Neural cell (in vitro differentiated cells): Measurements from ENCODE around the gene SLC6A8.

ENCODE experiments used
- EP300 ChIP-seq: fragments of 450-650 bp; conservative IDR thresholded peaks from 2 replicates; pipeline ENCODE4 v1.6.1; 2014; ENCODE audit warnings: antibody characterized with exemption, mild to moderate bottlenecking, moderate library complexity; ENCODE audit not compliant: poor library complexity, severe bottlenecking
- EZH2 ChIP-seq: fragments of 200-600, 300-800 bp; shearing (Covaris generic), sonication (generic); IDR thresholded peaks from 2 replicates; pipeline ENCODE4 v1.6.1; 2014; ENCODE audit warnings: antibody characterized with exemption, low read length, borderline replicate concordance, mild to moderate bottlenecking; ENCODE audit not compliant: insufficient read depth, poor library complexity, severe bottlenecking
- RAD21 ChIP-seq: fragments of 450-650 bp; conservative IDR thresholded peaks from 2 replicates; pipeline ENCODE4 v1.6.1; 2014; ENCODE audit warnings: antibody characterized with exemption, mild to moderate bottlenecking, moderate library complexity
- TAF1 ChIP-seq: IDR thresholded peaks from 2 replicates; pipeline ENCODE4 v1.6.1; 2012; ENCODE audit warnings: low read depth
- TF ChIP-seq, protein P1 (sequence below): fragments of 450-650 bp; IDR thresholded peaks from 2 replicates; pipeline ENCODE4 v1.5.1; 2014; ENCODE audit warnings: antibody characterized with exemption, mild to moderate bottlenecking, moderate library complexity; ENCODE audit not compliant: poor library complexity, severe bottlenecking

GRCh38 chrX:153693216-153694086, 5.7 kb downstream of the SLC6A8 start:
- TF ChIP-seq, protein P1, sequence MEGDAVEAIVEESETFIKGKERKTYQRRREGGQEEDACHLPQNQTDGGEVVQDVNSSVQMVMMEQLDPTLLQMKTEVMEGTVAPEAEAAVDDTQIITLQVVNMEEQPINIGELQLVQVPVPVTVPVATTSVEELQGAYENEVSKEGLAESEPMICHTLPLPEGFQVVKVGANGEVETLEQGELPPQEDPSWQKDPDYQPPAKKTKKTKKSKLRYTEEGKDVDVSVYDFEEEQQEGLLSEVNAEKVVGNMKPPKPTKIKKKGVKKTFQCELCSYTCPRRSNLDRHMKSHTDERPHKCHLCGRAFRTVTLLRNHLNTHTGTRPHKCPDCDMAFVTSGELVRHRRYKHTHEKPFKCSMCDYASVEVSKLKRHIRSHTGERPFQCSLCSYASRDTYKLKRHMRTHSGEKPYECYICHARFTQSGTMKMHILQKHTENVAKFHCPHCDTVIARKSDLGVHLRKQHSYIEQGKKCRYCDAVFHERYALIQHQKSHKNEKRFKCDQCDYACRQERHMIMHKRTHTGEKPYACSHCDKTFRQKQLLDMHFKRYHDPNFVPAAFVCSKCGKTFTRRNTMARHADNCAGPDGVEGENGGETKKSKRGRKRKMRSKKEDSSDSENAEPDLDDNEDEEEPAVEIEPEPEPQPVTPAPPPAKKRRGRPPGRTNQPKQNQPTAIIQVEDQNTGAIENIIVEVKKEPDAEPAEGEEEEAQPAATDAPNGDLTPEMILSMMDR = no peak
- no peak for TF ChIP-seq EZH2
- no peak for TF ChIP-seq TAF1
- no peak for TF ChIP-seq EP300
- no peak for TF ChIP-seq RAD21
